Muscle layer of colon (tissue), 2 donors: Measurements from ENCODE around the gene FPR1.

Experiments
- H3K27ac ChIP-seq: one replicate; pipeline ENCODE4 v1.7.0; 2013; ENCODE audit warnings: low read depth, mild to moderate bottlenecking, low read length, moderate library complexity
- H3K27me3 ChIP-seq, 2 donors: one replicate each; pipeline ENCODE4 v1.7.0; 2013; ENCODE audit warnings: low read length in 2 of 2, mild to moderate bottlenecking in 2 of 2; ENCODE audit not compliant: insufficient read depth in 2 of 2, control insufficient read depth in 1 of 2
- H3K36me3 ChIP-seq: one replicate; pipeline ENCODE4 v1.7.0; 2013; ENCODE audit warnings: mild to moderate bottlenecking, low read length; ENCODE audit not compliant: insufficient read depth
- H3K4me1 ChIP-seq: one replicate; pipeline ENCODE4 v1.7.0; 2013; ENCODE audit warnings: mild to moderate bottlenecking, low read length; ENCODE audit not compliant: insufficient read depth
- H3K4me3 ChIP-seq, 2 donors: one replicate each; pipeline ENCODE4 v1.7.0; 2013; ENCODE audit warnings: low read length in 2 of 2, low read depth in 1 of 2, mild to moderate bottlenecking in 1 of 2, moderate library complexity in 1 of 2
- H3K9ac ChIP-seq: one replicate; pipeline ENCODE4 v1.7.0; 2013; ENCODE audit warnings: low read length
- H3K9me3 ChIP-seq: one replicate; pipeline ENCODE4 v1.7.0; 2013; ENCODE audit warnings: mild to moderate bottlenecking, low read length
- donor health status: abdominal sarcoma.
- donor health status: Adenocarcinoma of cecum.

FPR1 gene

DNA sequence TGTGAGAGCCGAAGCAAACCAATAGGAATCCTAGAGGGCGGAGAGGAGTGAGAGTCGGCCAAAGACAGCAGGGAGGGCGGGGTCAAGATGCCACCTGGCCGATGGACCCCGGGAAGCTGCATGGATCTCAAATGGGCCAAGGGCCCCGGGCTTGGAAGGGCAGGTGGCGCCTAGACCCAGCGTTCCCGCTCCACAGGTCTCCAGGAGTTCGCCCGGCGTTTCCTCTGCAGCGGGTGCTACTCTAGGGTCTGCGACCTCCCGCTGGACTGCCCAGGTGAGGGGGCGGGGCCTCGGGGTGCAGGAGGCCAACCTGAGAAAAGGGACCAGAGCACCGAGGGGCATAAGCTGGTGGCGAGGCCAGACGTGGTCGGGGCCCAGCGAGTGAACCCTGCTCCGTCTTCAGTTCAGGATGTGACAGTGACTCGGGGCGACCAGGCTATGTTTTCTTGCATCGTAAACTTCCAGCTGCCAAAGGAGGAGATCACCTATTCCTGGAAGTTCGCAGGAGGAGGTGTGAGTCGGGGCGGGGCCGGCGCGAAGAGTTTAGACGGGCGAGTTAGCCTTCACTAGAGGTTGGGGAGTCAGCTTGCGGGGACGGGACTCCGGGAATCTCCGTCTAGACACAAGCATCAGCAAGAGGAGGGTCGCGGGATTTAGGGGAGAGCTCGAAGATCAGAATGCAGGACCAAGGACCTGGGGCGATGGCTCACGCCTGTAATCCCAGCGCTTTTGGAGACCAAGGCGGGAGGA is 48.7 kb downstream of the FPR1 start:
- peaks cover 26% of the 10 kb centered on the region for H3K4me1 ChIP-seq
- peak overlapping the region; percentile 63 to 77 for H3K4me3 ChIP-seq
- no peaks in the 10 kb centered on the region for H3K9me3 ChIP-seq
- no peaks in the 10 kb centered on the region for H3K27me3 ChIP-seq
- peak overlapping the region; percentile 95 for H3K27ac ChIP-seq
- H3K36me3 ChIP-seq: peaks cover 29% of the 10 kb centered on the region
- no peak overlapping the region for H3K9ac ChIP-seq

DNA sequence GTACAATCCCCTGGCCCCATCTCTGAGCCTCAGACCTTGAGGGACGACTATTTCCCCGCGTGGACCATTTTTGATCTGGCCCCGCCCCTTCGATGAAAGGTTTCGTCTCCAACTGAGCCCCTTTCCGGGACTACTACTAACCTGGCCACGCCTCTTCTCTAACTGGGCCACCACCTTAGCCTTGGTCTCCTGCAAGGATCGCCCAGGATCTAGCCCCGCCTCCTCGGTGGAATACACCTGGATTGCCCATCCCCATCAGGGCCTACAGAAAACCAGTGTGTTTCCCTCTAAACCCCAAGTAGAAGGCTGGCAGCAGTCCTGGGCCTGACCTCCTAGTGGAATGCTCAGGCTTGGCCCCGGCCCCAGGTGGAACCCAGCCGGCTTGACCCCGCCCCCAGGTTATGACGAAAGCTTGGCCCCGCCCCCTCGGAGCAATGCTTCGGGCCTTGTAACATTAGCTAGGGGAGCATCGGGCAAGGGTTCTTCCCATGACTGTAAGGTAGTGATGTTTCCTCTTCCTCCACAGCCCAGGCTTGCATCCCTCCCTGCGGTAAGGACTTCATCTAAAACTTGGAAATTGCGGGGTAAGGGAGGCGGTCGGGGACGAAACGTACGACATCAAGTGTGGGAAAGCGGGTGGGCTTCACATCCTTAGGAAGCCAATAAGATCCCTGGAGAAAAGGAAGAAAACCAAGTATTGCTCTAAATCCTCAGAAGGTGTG is 49.4 kb downstream of the FPR1 start:
- Histone ChIP-seq H3K4me1 (peaks cover 26% of the 10 kb centered on the region), H3K4me3 (no peak overlapping the region), H3K36me3 (peaks cover 30% of the 10 kb centered on the region), H3K27me3 (no peaks in the 10 kb centered on the region), H3K9ac (no peak overlapping the region), H3K9me3 (no peaks in the 10 kb centered on the region), H3K27ac (peak overlapping the region; percentile 95)

DNA sequence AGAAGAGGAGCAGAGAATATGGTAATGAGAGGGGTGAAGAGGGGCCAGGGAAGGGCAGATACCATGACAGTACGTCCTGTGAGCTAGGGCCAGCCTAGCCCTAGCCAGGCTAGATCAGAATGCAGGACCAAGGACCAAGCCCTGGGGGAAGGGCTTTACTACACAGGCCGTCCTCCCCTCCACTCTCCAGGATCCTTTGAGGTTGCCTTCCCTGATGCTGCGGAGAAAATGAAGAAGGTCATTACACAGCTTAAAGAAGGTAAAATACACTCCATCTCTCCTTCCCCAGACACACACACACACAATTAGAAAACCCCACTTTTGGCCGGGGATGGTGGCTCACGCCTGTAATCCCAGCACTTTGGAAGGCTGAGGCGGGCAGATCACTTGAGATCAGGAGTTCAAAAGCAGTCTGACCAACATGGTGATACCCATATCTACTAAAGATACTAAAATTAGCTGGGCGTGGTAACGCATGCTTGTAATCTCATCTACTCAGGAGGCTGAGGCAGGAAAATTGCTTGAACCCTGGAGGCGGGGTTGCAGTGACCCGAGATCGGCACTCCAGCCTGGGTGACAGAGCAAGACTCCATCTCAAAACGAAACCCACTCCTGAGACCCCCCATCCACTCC is 50.1 kb downstream of the FPR1 start:
- peaks cover 31% of the 10 kb centered on the region for H3K36me3 ChIP-seq
- no peak overlapping the region for H3K4me3 ChIP-seq
- peaks cover 26% of the 10 kb centered on the region for H3K4me1 ChIP-seq
- no peaks in the 10 kb centered on the region for H3K9me3 ChIP-seq
- no peaks in the 10 kb centered on the region for H3K27me3 ChIP-seq
- peak overlapping the region; percentile 95 for H3K27ac ChIP-seq
- H3K9ac ChIP-seq: no peak overlapping the region

DNA sequence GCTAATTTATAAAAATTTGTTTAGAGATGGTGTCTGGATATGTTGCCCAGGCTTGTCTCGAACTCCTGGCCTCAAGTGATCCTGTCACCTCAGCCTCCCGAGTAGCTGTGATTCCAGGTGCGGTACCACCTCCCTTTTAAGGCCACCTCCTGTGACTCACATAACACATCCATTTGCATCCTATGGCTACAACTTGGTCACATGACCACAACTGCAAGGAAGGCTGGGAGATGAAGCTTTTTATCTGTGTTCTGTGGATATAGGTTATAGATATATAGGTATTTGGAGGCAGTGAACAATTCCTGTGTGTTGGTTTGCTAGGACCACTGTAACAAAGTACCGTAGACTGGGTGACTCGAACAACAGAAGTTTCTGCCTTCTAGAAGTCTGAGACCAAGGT is 52.5 kb downstream of the FPR1 start:
- H3K27me3 ChIP-seq: no peaks in the 10 kb centered on the region
- H3K36me3 ChIP-seq: peaks cover 41% of the 10 kb centered on the region
- no peak overlapping the region for H3K4me3 ChIP-seq
- no peak overlapping the region for H3K27ac ChIP-seq
- no peak overlapping the region for H3K9ac ChIP-seq
- peaks cover 18% of the 10 kb centered on the region for H3K4me1 ChIP-seq
- no peaks in the 10 kb centered on the region for H3K9me3 ChIP-seq

DNA sequence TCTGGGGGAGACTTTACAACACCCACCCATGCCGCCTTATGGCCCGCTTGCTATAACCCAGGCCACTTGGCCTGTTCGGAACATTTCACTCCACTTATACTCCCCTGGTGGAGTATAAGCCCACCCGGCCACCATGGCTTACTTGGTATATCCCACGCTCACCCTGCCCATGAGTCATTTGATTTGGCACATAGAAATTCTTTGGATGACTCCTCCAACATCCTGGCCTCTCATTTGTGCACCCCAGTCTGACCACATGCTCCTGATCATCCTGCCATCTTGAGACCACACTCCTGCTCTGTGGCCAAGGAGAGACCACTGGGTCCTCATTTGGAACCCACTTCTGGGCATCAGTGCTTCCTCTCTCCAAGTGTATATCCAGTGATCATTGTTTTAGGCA is 53.4 kb downstream of the FPR1 start:
- Histone ChIP-seq H3K27me3 (no peaks in the 10 kb centered on the region), H3K9me3 (no peaks in the 10 kb centered on the region), H3K9ac (no peak overlapping the region), H3K36me3 (peaks cover 48% of the 10 kb centered on the region), H3K4me1 (peaks cover 23% of the 10 kb centered on the region), H3K27ac (no peak overlapping the region), H3K4me3 (no peak overlapping the region)

DNA sequence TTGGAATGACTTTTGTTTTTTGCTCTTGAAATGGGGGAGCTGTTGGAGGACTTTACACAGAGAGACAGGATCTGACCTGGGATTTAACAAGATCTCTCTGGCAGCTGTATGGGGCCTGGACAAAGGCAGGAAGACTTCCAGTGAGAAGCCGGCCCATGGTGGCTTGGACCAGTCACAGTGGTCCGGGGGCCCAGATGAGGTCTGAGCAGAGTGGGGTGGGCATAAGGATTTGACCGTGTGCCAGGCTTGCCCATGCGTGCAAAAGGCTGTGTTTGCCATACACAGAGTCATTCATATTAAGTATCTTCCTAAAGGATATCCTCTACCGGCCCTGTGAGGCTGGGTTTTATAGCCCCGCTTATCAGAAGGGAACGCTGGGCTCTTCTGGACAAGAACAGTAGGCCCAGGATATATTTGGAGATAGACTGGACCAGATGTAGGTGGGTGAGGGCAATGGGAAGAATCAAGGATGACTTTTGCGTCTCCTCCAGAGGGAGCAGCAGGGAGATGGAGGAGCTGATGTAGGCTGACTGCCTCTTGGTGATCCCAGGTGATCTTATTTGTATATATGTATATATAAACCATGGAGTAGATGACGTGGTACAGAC is 54.4 kb downstream of the FPR1 start:
- no peak overlapping the region for H3K4me3 ChIP-seq
- no peak overlapping the region for H3K27ac ChIP-seq
- H3K27me3 ChIP-seq: no peaks in the 10 kb centered on the region
- no peaks in the 10 kb centered on the region for H3K9me3 ChIP-seq
- H3K36me3 ChIP-seq: peaks cover 55% of the 10 kb centered on the region
- no peak overlapping the region for H3K9ac ChIP-seq
- H3K4me1 ChIP-seq: peaks cover 23% of the 10 kb centered on the region

DNA sequence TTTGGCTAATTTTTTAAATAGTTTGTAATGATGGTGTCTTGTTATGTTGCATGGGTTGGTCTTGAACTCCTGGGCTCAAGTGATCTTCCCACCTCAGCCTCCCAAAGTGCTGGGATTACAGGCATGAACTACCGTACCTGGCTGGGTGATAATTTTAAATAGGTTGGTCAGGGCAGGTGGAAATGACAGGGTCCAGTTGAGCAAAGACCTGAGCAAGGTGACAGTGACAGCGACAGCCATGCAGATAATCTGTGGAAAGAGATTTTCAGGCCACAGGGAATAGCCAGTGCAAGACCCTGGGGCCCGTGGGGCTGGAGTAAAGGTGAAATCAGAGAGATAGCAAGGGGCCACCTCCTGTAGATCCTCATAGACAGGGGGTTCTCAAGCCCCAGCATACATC is 55.1 kb downstream of the FPR1 start:
- Histone ChIP-seq H3K36me3 (peaks cover 55% of the 10 kb centered on the region), H3K9me3 (no peaks in the 10 kb centered on the region), H3K9ac (no peak overlapping the region), H3K27me3 (no peaks in the 10 kb centered on the region), H3K27ac (no peak overlapping the region), H3K4me3 (no peak overlapping the region), H3K4me1 (peaks cover 26% of the 10 kb centered on the region)
